ENCODE data around the gene ST8SIA4.
A peak's percentile ranks its signal among the peaks of the same experiment; 100 is the strongest.

The ST8SIA4 gene

DNA sequence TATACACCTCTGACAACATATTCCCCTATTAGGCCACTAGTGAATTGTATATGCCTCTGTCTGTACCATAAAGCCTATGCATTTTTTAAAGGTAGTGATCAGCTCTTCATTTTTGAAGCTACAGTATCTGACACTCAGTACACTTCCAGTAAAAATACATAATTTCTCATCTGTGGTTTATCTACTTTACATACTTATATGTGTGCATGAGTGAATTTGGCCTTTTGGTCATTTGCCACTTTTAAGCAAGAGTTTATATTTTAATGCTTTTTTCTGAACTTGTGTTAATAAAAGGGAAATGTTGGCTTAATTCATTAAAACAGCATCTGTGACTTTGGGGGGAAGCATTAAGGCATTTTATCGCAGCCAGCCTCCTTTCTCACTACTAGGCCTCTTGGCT lies 47.8 kb downstream of the ST8SIA4 start:
- Histone ChIP-seq H2BK15ac (replicated peaks; ENCODE audit: low read depth) (no peak overlapping the region), H3K27me3 (ENCODE audit: insufficient read depth, low read length, poor library complexity) (no peaks in the 10 kb centered on the region), H2BK120ac (ENCODE audit: low read depth, low read length) (no peak overlapping the region), H4K8ac (ENCODE audit: low read depth, low read length) (no peak overlapping the region), H4K5ac (ENCODE audit: low read length) (no peak overlapping the region), H3K9ac (ENCODE audit: low read length) (no peak overlapping the region), H3K27ac (ENCODE audit: low read depth, low read length) (no peak overlapping the region), H3K56ac (ENCODE audit: low read length) (no peak overlapping the region), H3K18ac (ENCODE audit: low read length) (no peak overlapping the region), H3K36me3 (ENCODE audit: control insufficient read depth, insufficient read depth, low read length) (peaks cover 2% of the 10 kb centered on the region), H3K79me1 (ENCODE audit: low read length) (no peaks in the 10 kb centered on the region), H3K4me2 (ENCODE audit: low read length) (no peak overlapping the region), H3K4me3 (ENCODE audit: low read length) (no peak overlapping the region), H3K23ac (ENCODE audit: low read length) (no peak overlapping the region), H2AK5ac (ENCODE audit: low read length) (no peak overlapping the region), H3K79me2 (ENCODE audit: control insufficient read depth, insufficient read depth, low read length) (no peaks in the 10 kb centered on the region), H2BK5ac (ENCODE audit: low read length) (no peak overlapping the region), H3K4me1 (ENCODE audit: control insufficient read depth, low read depth, low read length) (no peaks in the 10 kb centered on the region), H3K4ac (ENCODE audit: low read depth, low read length) (no peak overlapping the region)
- no peak for DNase-seq
- no CpG with 5 or more reads among the region's 1 CpG for WGBS (ENCODE audit: extremely low coverage, insufficient coverage, low lambda C conversion rate)

GRCh38 chr5:100854591-100854990 lies 48.5 kb downstream of the ST8SIA4 start:
- no peaks in the 10 kb centered on the region for H3K27me3 ChIP-seq (ENCODE audit: insufficient read depth, low read length, poor library complexity)
- no peak for DNase-seq
- no peak overlapping the region for H3K9ac ChIP-seq (ENCODE audit: low read length)
- no peak overlapping the region for H3K18ac ChIP-seq (ENCODE audit: low read length)
- H3K27ac ChIP-seq (ENCODE audit: low read depth, low read length) = no peak overlapping the region
- H4K8ac ChIP-seq (ENCODE audit: low read depth, low read length) = no peak overlapping the region
- no peak overlapping the region for H3K4ac ChIP-seq (ENCODE audit: low read depth, low read length)
- no peak overlapping the region for H2BK5ac ChIP-seq (ENCODE audit: low read length)
- no peaks in the 10 kb centered on the region for H3K79me2 ChIP-seq (ENCODE audit: control insufficient read depth, insufficient read depth, low read length)
- H2BK15ac ChIP-seq (replicated peaks; ENCODE audit: low read depth) = no peak overlapping the region
- H2BK120ac ChIP-seq (ENCODE audit: low read depth, low read length) = no peak overlapping the region
- H3K4me1 ChIP-seq (ENCODE audit: control insufficient read depth, low read depth, low read length) = no peaks in the 10 kb centered on the region
- no peak overlapping the region for H3K4me3 ChIP-seq (ENCODE audit: low read length)
- no peak overlapping the region for H2AK5ac ChIP-seq (ENCODE audit: low read length)
- no peaks in the 10 kb centered on the region for H3K79me1 ChIP-seq (ENCODE audit: low read length)
- no peak overlapping the region for H3K23ac ChIP-seq (ENCODE audit: low read length)
- no peak overlapping the region for H3K4me2 ChIP-seq (ENCODE audit: low read length)
- H3K56ac ChIP-seq (ENCODE audit: low read length) = no peak overlapping the region
- no peak overlapping the region for H4K5ac ChIP-seq (ENCODE audit: low read length)
- H3K36me3 ChIP-seq (ENCODE audit: control insufficient read depth, insufficient read depth, low read length) = peaks cover 2% of the 10 kb centered on the region

- no peak overlapping the region for H3K56ac ChIP-seq (ENCODE audit: low read length)
- H3K27me3 ChIP-seq (ENCODE audit: insufficient read depth, low read length, poor library complexity) = no peaks in the 10 kb centered on the region
- no peak overlapping the region for H3K9ac ChIP-seq (ENCODE audit: low read length)
- H3K79me1 ChIP-seq (ENCODE audit: low read length) = no peaks in the 10 kb centered on the region
- no peak overlapping the region for H4K5ac ChIP-seq (ENCODE audit: low read length)
- H2BK15ac ChIP-seq (replicated peaks; ENCODE audit: low read depth) = no peak overlapping the region
- H3K4me3 ChIP-seq (ENCODE audit: low read length) = no peak overlapping the region
- H3K36me3 ChIP-seq (ENCODE audit: control insufficient read depth, insufficient read depth, low read length) = peaks cover 2% of the 10 kb centered on the region
- H2BK5ac ChIP-seq (ENCODE audit: low read length) = no peak overlapping the region
- H3K4me2 ChIP-seq (ENCODE audit: low read length) = no peak overlapping the region
- no peaks in the 10 kb centered on the region for H3K79me2 ChIP-seq (ENCODE audit: control insufficient read depth, insufficient read depth, low read length)
- H3K4ac ChIP-seq (ENCODE audit: low read depth, low read length) = no peak overlapping the region
- H2BK120ac ChIP-seq (ENCODE audit: low read depth, low read length) = no peak overlapping the region
- H3K27ac ChIP-seq (ENCODE audit: low read depth, low read length) = no peak overlapping the region
- no peak overlapping the region for H4K8ac ChIP-seq (ENCODE audit: low read depth, low read length)
- H3K18ac ChIP-seq (ENCODE audit: low read length) = no peak overlapping the region
- DNase-seq = no peak
- H2AK5ac ChIP-seq (ENCODE audit: low read length) = no peak overlapping the region
- H3K4me1 ChIP-seq (ENCODE audit: control insufficient read depth, low read depth, low read length) = no peaks in the 10 kb centered on the region
- H3K23ac ChIP-seq (ENCODE audit: low read length) = no peak overlapping the region
Observed at GRCh38 chr5:100853582-100853981, 49.5 kb downstream of the ST8SIA4 start.

DNA sequence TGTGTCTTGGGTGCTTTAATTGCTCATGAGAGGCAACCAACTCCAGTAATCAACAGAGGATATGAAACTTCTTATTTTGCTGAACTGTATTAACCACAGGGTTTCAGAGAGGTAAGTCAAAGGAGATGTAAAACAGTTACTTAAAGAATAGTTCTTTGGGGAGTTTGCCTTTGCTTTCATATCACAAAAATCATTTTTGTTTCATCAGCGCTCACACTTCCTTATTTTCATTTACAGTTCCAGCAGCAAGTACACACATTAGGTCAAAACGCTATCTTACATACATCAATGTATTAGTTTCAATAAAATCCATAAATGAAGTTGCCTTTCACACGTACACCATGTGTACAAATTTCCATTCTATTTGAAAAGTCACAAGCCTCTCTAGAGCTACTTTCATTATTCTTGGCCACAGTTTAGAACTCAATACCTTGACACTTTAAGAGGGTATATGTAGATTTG lies 50.1 kb downstream of the ST8SIA4 start:
- peak overlapping the region; percentile 74 for H2BK15ac ChIP-seq (replicated peaks; ENCODE audit: low read depth)
- H2AK5ac ChIP-seq (ENCODE audit: low read length) = no peak overlapping the region
- H3K27ac ChIP-seq (ENCODE audit: low read depth, low read length) = no peak overlapping the region
- H3K4ac ChIP-seq (ENCODE audit: low read depth, low read length) = no peak overlapping the region
- H3K23ac ChIP-seq (ENCODE audit: low read length) = no peak overlapping the region
- H3K4me2 ChIP-seq (ENCODE audit: low read length) = no peak overlapping the region
- H3K36me3 ChIP-seq (ENCODE audit: control insufficient read depth, insufficient read depth, low read length) = peaks cover 2% of the 10 kb centered on the region
- no peak overlapping the region for H4K5ac ChIP-seq (ENCODE audit: low read length)
- H2BK120ac ChIP-seq (ENCODE audit: low read depth, low read length) = no peak overlapping the region
- no peaks in the 10 kb centered on the region for H3K4me1 ChIP-seq (ENCODE audit: control insufficient read depth, low read depth, low read length)
- no peak overlapping the region for H4K8ac ChIP-seq (ENCODE audit: low read depth, low read length)
- DNase-seq = no peak
- WGBS (ENCODE audit: extremely low coverage, insufficient coverage, low lambda C conversion rate) = no CpG with 5 or more reads among the region's 3 CpGs
- no peaks in the 10 kb centered on the region for H3K79me1 ChIP-seq (ENCODE audit: low read length)
- H3K79me2 ChIP-seq (ENCODE audit: control insufficient read depth, insufficient read depth, low read length) = no peaks in the 10 kb centered on the region
- no peak overlapping the region for H3K4me3 ChIP-seq (ENCODE audit: low read length)
- H3K9ac ChIP-seq (ENCODE audit: low read length) = no peak overlapping the region
- no peak overlapping the region for H2BK5ac ChIP-seq (ENCODE audit: low read length)
- no peak overlapping the region for H3K56ac ChIP-seq (ENCODE audit: low read length)
- H3K27me3 ChIP-seq (ENCODE audit: insufficient read depth, low read length, poor library complexity) = no peaks in the 10 kb centered on the region
- no peak overlapping the region for H3K18ac ChIP-seq (ENCODE audit: low read length)

DNA sequence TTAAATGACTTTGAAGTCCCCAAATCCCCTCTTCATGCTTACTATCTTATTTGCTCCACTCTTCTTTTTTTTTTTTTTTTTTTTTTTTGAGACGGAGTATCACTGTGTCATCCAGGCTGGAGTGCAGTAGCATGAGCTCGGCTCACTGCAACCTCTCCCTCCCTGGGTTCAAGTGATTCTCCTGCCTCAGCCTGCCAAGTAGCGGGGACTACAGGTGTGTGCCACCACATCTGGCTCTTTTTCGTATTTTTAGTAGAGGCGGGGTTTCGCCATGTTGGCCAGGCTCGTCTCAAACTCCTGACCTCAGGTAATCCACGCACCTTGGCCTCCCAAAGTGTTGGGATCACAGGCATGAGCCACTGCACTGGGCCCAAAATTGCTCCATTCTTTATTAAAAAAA lies 51.0 kb downstream of the ST8SIA4 start:
- Histone ChIP-seq H3K9ac (ENCODE audit: low read length) (no peak overlapping the region), H2BK5ac (ENCODE audit: low read length) (no peak overlapping the region), H4K8ac (ENCODE audit: low read depth, low read length) (no peak overlapping the region), H2BK15ac (replicated peaks; ENCODE audit: low read depth) (no peak overlapping the region), H3K79me1 (ENCODE audit: low read length) (no peaks in the 10 kb centered on the region), H3K36me3 (ENCODE audit: control insufficient read depth, insufficient read depth, low read length) (peaks cover 2% of the 10 kb centered on the region), H3K4me3 (ENCODE audit: low read length) (no peak overlapping the region), H3K4ac (ENCODE audit: low read depth, low read length) (no peak overlapping the region), H3K79me2 (ENCODE audit: control insufficient read depth, insufficient read depth, low read length) (no peaks in the 10 kb centered on the region), H2AK5ac (ENCODE audit: low read length) (no peak overlapping the region), H3K27ac (ENCODE audit: low read depth, low read length) (no peak overlapping the region), H3K27me3 (ENCODE audit: insufficient read depth, low read length, poor library complexity) (no peaks in the 10 kb centered on the region), H3K23ac (ENCODE audit: low read length) (no peak overlapping the region), H2BK120ac (ENCODE audit: low read depth, low read length) (no peak overlapping the region), H3K4me1 (ENCODE audit: control insufficient read depth, low read depth, low read length) (no peaks in the 10 kb centered on the region), H3K56ac (ENCODE audit: low read length) (no peak overlapping the region), H3K4me2 (ENCODE audit: low read length) (no peak overlapping the region), H3K18ac (ENCODE audit: low read length) (no peak overlapping the region), H4K5ac (ENCODE audit: low read length) (no peak overlapping the region)
- no CpG with 5 or more reads among the region's 8 CpGs for WGBS (ENCODE audit: extremely low coverage, insufficient coverage, low lambda C conversion rate)
- DNase-seq = no peak

- Histone ChIP-seq H3K79me2 (ENCODE audit: control insufficient read depth, insufficient read depth, low read length) (no peaks in the 10 kb centered on the region), H3K79me1 (ENCODE audit: low read length) (no peaks in the 10 kb centered on the region), H3K9ac (ENCODE audit: low read length) (no peak overlapping the region), H3K27me3 (ENCODE audit: insufficient read depth, low read length, poor library complexity) (no peaks in the 10 kb centered on the region), H3K4me2 (ENCODE audit: low read length) (no peak overlapping the region), H3K4me3 (ENCODE audit: low read length) (no peak overlapping the region), H4K8ac (ENCODE audit: low read depth, low read length) (no peak overlapping the region), H2BK15ac (replicated peaks; ENCODE audit: low read depth) (no peak overlapping the region), H3K4ac (ENCODE audit: low read depth, low read length) (no peak overlapping the region), H3K27ac (ENCODE audit: low read depth, low read length) (no peak overlapping the region), H2BK120ac (ENCODE audit: low read depth, low read length) (no peak overlapping the region), H3K36me3 (ENCODE audit: control insufficient read depth, insufficient read depth, low read length) (no peaks in the 10 kb centered on the region), H2BK5ac (ENCODE audit: low read length) (no peak overlapping the region), H2AK5ac (ENCODE audit: low read length) (no peak overlapping the region), H4K5ac (ENCODE audit: low read length) (no peak overlapping the region), H3K56ac (ENCODE audit: low read length) (no peak overlapping the region), H3K23ac (ENCODE audit: low read length) (no peak overlapping the region), H3K4me1 (ENCODE audit: control insufficient read depth, low read depth, low read length) (no peaks in the 10 kb centered on the region), H3K18ac (ENCODE audit: low read length) (no peak overlapping the region)
- WGBS (ENCODE audit: extremely low coverage, insufficient coverage, low lambda C conversion rate) = no CpG with 5 or more reads among the region's 4 CpGs
- DNase-seq = no peak
Observed at GRCh38 chr5:100846772-100847171, 56.3 kb downstream of the ST8SIA4 start.
